Endothelial cell of umbilical vein (primary cell): ENCODE data around the gene MYH14. TPM values are rescaled to one million over a fixed set of nuclear protein-coding genes. Genes with fewer than 3 reads are reported as not detected.

ENCODE experiments used
- BruUV-seq: library from RNA; stranded (reverse); fragments of 400-500 nt; replicated peaks from 2 replicates; lab custom pipeline; 2021; lab: Mats Ljungman, UMichigan
- CTCF ChIA-PET: fragments of 300-600, 350-600 bp; sonication (Branson Sonifier 250); formaldehyde crosslinking; loops from one replicate; lab custom pipeline; 2021; ENCODE audit warnings: antibody characterized with exemption, inconsistent platforms; lab: Charles Lee
- POLR2A ChIA-PET: fragments of 300-600, 350-600 bp; sonication (Branson Sonifier 250); formaldehyde crosslinking; loops from one replicate; lab custom pipeline; 2021; ENCODE audit warnings: antibody characterized with exemption, inconsistent platforms; lab: Charles Lee
- DNase-seq: peaks from one replicate; pipeline ENCODE4 v3.0.0-alpha.2; 2011; ENCODE audit warnings: low read depth, low spot score
- FAIRE-seq: peaks from 2 replicates; lab custom pipeline; 2011; peaks lifted over from hg19 to GRCh38; lab: Jason Lieb, UNC
- H2AFZ ChIP-seq: 2 replicates; pipeline ENCODE4 v1.6.0; 2012; ENCODE audit warnings: low read depth, low read length, control low read depth, inconsistent platforms
- H3K27ac ChIP-seq: 2 replicates; pipeline ENCODE4 v1.5.1; 2011; ENCODE audit warnings: low read depth, mild to moderate bottlenecking, control low read depth, low read length, moderate library complexity; ENCODE audit not compliant: insufficient read depth
- H3K27me3 ChIP-seq, 2 experiments: 2 replicates each; pipeline versions ENCODE4 v1.6.0 to v1.6.1; 2011; ENCODE audit warnings: low read length in 2 of 2, mixed read lengths in 1 of 2; ENCODE audit not compliant: control insufficient read depth in 2 of 2, insufficient read depth in 2 of 2
- H3K36me3 ChIP-seq, 2 experiments: 2 replicates in 1 of 2; 3 replicates in 1 of 2; pipeline ENCODE4 v1.5.1; 2011; ENCODE audit warnings: low read length in 2 of 2, mild to moderate bottlenecking in 1 of 2, moderate library complexity in 1 of 2; ENCODE audit not compliant: control insufficient read depth in 2 of 2, insufficient read depth in 2 of 2; ENCODE audit errors: extremely low read depth in 1 of 2
- H3K4me1 ChIP-seq: 3 replicates; pipeline ENCODE4 v1.5.1; 2011; ENCODE audit warnings: mild to moderate bottlenecking, low read length; ENCODE audit not compliant: control insufficient read depth, insufficient read depth; ENCODE audit errors: extremely low read depth
- H3K4me2 ChIP-seq: 2 replicates; pipeline ENCODE4 v1.6.1; 2011; ENCODE audit warnings: low read length, control low read depth, mixed read lengths; ENCODE audit not compliant: insufficient read depth
- H3K4me3 ChIP-seq, 3 experiments: fragments of 200-600 bp in 1 of 3; sonication (generic), shearing (Covaris generic) in 1 of 3; replicated peaks in 1 of 3; 2 replicates each; pipeline ENCODE4 v1.5.1; 2011 to 2016; ENCODE audit warnings: control low read depth in 3 of 3, low read length in 3 of 3, mild to moderate bottlenecking in 2 of 3, inconsistent platforms in 1 of 3, low read depth in 1 of 3, moderate library complexity in 1 of 3; ENCODE audit not compliant: insufficient read depth in 1 of 3
- H3K79me2 ChIP-seq: 2 replicates; pipeline ENCODE4 v1.6.0; 2012; ENCODE audit warnings: low read length, inconsistent platforms; ENCODE audit not compliant: control insufficient read depth, insufficient read depth
- H3K9ac ChIP-seq: replicated peaks from 2 replicates; pipeline ENCODE3; 2011; ENCODE audit warnings: low read length, control low read depth; ENCODE audit not compliant: insufficient read depth; ENCODE audit errors: extremely low read depth
- H3K9me1 ChIP-seq: replicated peaks from 3 replicates; pipeline ENCODE4 v1.6.0; 2011; ENCODE audit warnings: mild to moderate bottlenecking, low read length; ENCODE audit not compliant: control insufficient read depth, insufficient read depth; ENCODE audit errors: extremely low read depth
- H3K9me3 ChIP-seq: replicated peaks from 2 replicates; pipeline ENCODE4 v1.5.1; 2012; ENCODE audit warnings: low read length, inconsistent platforms; ENCODE audit not compliant: control insufficient read depth, insufficient read depth
- H4K20me1 ChIP-seq: replicated peaks from 2 replicates; pipeline ENCODE3; 2011; ENCODE audit warnings: mild to moderate bottlenecking, low read length; ENCODE audit not compliant: control insufficient read depth, insufficient read depth; ENCODE audit errors: extremely low read depth
- EZH2 ChIP-seq: IDR thresholded peaks from 2 replicates; pipeline ENCODE4 v1.6.1; 2012; ENCODE audit warnings: borderline replicate concordance, low read depth, mild to moderate bottlenecking, moderate library complexity, low read length, inconsistent platforms; ENCODE audit not compliant: severe bottlenecking
- POLR2A ChIP-seq: IDR thresholded peaks from 2 replicates; pipeline ENCODE4 v1.6.1; 2012; ENCODE audit warnings: low read depth, mild to moderate bottlenecking, control low read depth, low read length
- POLR2AphosphoS5 ChIP-seq: IDR thresholded peaks from 2 replicates; pipeline ENCODE4 v1.6.1; 2012; ENCODE audit warnings: low read depth, mild to moderate bottlenecking, control low read depth, low read length, moderate library complexity; ENCODE audit not compliant: insufficient read depth
- dilution Hi-C: fragments of 300-500 bp; cut with MboI; formaldehyde crosslinking; loops from one replicate; pipeline ENCODE4 v1.15.0; 2019; ENCODE audit warnings: low sequenced_read_pairs; ENCODE audit not compliant: extremely low pct_ligation_motif_present
- intact Hi-C: fragments of 100-400 bp; cut with micrococcal nuclease; formaldehyde crosslinking; loops from one replicate; pipeline ENCODE4 v1.10.0; 2022
- polyA plus RNA-seq, 4 experiments: library from polyadenylated mRNA; depleted of rRNA in 3 of 4; stranded (reverse) in 3 of 4; unstranded in 1 of 4; fragments of >200 nt; gene quantifications; 2 replicates each; pipeline versions ENCODE4 v1.2.1 to v1.2.3, GENCODE V29; 2011 to 2012; ENCODE audit warnings: missing spikeins in 1 of 4
- total RNA-seq: library from RNA; stranded (reverse); gene quantifications from 2 replicates; pipeline ENCODE4 v1.2.3, GENCODE V29; 2021

The MYH14 gene
- total and polyA plus RNA-seq, 2 donors (not counting 3 experiments of a cell fraction or from before 2014, with no cell fraction given) = 0.13 TPM; not detected in 1

DNA sequence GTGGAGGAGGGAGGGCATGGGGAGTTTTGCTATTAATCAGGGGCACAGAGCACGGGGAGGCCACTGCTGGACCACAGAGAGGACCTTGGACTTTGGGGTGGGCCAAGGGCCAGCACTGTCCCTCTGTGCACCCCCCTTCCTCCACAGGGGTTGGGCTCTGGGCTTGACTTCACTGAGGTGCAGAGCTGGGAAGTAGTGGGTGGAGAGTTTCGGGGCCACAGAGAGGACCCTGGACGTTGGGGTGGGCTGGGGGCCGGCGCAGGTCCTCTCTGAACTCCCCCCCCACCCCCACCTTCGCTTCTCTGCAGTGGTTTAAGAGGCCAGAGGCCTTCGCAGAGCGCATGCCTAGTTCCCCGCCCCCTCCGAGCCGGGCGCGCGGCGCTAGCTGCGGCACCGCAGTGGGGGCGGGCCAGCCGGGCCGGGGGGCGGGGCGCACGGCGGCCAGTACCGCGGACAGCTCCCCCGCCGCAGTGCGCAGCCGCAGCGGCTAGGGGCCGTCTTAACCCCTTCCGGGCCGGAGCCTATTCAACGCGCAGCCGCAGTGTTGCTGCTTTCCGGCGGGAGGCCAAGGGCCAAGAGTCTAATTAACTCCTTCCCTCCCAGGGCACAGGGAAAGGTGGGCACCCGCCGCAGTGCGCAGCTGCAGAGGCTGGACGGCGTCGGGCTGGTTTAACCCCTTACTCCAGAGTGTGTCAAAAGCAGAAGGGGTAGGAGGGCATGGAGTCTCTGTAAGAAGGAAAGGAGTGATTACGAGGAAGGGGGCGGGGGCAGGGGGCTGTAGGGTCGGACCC lies 122.1 kb downstream of the MYH14 start:
- Histone ChIP-seq H3K79me2 (no peaks in the 10 kb centered on the region), H3K4me1 (peaks cover 7% of the 10 kb centered on the region), H4K20me1 (no peaks in the 10 kb centered on the region), H3K9me1 (no peaks in the 10 kb centered on the region), H3K4me2 (no peak overlapping the region), H3K27me3 (peaks cover 21% of the 10 kb centered on the region in 2 experiments), H3K9me3 (no peaks in the 10 kb centered on the region), H2AFZ (no peak overlapping the region), H3K4me3 (no peak overlapping the region), H3K27ac (no peak overlapping the region), H3K9ac (no peak overlapping the region), H3K36me3 (no peaks in the 10 kb centered on the region)
- peak; percentile 46 for TF ChIP-seq POLR2AphosphoS5
- no peak for TF ChIP-seq POLR2A
- peak; percentile 67 for FAIRE-seq
- peak; percentile 60 for DNase-seq
- intact Hi-C loops = loop anchor here (1.0 to 5.0 kb wide), 3 partner anchors 21 to 397 kb away; partner anchors contain the start of gene CLEC11A
- ChIA-PET CTCF (interaction anchor here (0.9 to 1.0 kb wide), 5 partner anchors 23 to 73 kb away, joined by 3 to 16 read pairs (median 5); no protein-coding TSS in a partner anchor), POLR2A (no interaction called here)
- no TSS peak for BruUV-seq
- dilution Hi-C loops = no loop called here

- ChIA-PET POLR2A (no interaction called here), CTCF (interaction anchor here (0.9 to 1.0 kb wide), 4 partner anchors 25 to 74 kb away, joined by 5 to 16 read pairs (median 6); no protein-coding TSS in a partner anchor)
- H3K27ac ChIP-seq = no peak overlapping the region
- H2AFZ ChIP-seq = no peak overlapping the region
- H4K20me1 ChIP-seq = no peaks in the 10 kb centered on the region
- no peak overlapping the region for H3K9ac ChIP-seq
- peak; percentile 66 for TF ChIP-seq EZH2
- no peak for TF ChIP-seq POLR2A
- no peaks in the 10 kb centered on the region for H3K9me1 ChIP-seq
- FAIRE-seq (no peak), DNase-seq (no peak)
- intact Hi-C loops = loop anchor here (1.0 to 5.0 kb wide), 2 partner anchors 22 to 396 kb away; partner anchors contain the start of gene CLEC11A
- no peaks in the 10 kb centered on the region for H3K79me2 ChIP-seq
- no TSS peak for BruUV-seq
- H3K9me3 ChIP-seq = no peaks in the 10 kb centered on the region
- dilution Hi-C loops = no loop called here
- H3K36me3 ChIP-seq = no peaks in the 10 kb centered on the region
- H3K4me3 ChIP-seq = no peak overlapping the region
- peaks cover 7% of the 10 kb centered on the region for H3K4me1 ChIP-seq
- no peak overlapping the region for H3K4me2 ChIP-seq
- peaks cover 21% of the 10 kb centered on the region in 2 experiments for H3K27me3 ChIP-seq
Measured at GRCh38 chr19:50326101-50326664, 122.8 kb downstream of the MYH14 start.
